HG03064 (cell line): ENCODE data around the gene JMJD1C.
"Not testable (repeated sequence)": the region's sequence is repeated elsewhere in the genome, so short reads cannot be mapped to it uniquely, and the experiment has no call there.

Experiments used
- ATAC-seq: cut with Tn5 transposase; IDR thresholded peaks from one replicate; pipeline ENCODE4 v1.9.1; 2021; ENCODE audit warnings: low read depth; ENCODE audit not compliant: unreplicated experiment

The JMJD1C gene, protein sequence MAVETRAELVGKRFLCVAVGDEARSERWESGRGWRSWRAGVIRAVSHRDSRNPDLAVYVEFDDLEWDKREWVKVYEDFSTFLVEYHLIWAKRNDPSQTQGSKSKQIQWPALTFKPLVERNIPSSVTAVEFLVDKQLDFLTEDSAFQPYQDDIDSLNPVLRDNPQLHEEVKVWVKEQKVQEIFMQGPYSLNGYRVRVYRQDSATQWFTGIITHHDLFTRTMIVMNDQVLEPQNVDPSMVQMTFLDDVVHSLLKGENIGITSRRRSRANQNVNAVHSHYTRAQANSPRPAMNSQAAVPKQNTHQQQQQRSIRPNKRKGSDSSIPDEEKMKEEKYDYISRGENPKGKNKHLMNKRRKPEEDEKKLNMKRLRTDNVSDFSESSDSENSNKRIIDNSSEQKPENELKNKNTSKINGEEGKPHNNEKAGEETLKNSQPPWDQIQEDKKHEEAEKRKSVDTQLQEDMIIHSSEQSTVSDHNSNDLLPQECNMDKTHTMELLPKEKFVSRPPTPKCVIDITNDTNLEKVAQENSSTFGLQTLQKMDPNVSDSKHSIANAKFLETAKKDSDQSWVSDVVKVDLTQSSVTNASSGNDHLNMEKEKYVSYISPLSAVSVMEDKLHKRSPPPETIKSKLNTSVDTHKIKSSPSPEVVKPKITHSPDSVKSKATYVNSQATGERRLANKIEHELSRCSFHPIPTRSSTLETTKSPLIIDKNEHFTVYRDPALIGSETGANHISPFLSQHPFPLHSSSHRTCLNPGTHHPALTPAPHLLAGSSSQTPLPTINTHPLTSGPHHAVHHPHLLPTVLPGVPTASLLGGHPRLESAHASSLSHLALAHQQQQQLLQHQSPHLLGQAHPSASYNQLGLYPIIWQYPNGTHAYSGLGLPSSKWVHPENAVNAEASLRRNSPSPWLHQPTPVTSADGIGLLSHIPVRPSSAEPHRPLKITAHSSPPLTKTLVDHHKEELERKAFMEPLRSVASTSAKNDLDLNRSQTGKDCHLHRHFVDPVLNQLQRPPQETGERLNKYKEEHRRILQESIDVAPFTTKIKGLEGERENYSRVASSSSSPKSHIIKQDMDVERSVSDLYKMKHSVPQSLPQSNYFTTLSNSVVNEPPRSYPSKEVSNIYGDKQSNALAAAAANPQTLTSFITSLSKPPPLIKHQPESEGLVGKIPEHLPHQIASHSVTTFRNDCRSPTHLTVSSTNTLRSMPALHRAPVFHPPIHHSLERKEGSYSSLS (N-terminal part only)

DNA sequence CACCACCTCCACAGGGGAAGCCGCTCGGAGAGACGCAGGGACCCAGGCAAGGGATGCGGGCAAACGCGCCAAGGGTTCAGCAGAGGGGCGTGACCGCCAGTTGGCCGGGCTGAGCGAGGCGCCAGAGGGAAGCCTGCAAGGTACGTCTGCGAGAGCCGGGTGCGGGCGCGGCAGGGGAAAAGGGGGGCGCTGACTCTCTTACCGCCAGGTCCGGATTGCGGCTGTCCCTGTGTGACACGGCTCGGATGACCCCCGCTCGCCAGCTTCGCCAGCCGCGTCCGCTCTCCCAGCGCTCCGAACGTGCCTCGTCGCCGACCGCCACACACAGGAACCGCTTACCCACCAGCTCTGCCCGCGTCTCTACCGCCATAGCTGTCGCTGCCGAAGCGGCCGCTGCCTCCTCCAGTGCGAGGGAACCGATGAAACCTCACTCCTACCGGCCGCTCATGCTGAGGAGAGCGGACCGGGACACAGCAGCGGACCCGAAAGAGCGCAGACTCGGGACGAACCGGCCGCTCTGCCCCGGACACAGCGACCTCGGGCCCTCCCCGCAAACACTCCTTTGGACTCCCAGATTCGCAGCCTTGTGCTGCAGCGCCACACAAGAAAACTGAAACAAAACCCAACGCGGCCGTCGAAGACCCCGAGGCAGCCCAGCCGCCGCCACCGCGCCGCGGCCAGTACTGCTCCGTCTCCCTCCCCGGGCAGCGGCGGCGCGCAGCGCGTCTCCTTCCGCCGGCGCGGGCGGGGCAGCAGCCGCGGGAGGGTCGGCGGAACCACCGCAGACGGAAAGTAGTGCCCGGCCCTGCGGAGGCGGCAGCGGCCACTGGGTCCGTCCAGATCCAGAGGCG, at the start of gene JMJD1C:
TSS of gene JMJD1C (minus strand) at position 685 of the 851 bp plus-strand sequence. CDS start at position 370, 315 bp downstream.
- peak; percentile 60 for ATAC-seq

GRCh38 chr10:63515002-63515763, 49.4 kb upstream of the JMJD1C start:
- no peak for ATAC-seq

DNA sequence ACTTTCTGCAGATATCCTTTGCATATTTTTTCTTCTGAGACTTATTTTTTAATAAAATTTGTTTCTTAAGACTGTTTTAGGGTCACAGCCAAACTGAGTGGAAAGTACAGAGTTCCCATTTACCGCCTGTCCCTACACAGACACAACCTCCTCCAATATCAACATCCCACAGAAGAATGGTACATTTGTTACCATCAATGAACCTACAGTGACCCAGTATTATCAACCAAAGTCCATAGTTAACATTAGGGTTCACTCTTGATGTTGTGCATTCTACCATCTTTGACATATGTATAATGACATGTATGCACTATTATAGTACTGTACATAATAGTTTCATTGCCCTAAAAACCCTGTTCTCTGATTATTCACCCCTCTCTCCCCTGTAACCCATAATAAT, 40.8 kb upstream of the JMJD1C start:
- ATAC-seq: no peak

GRCh38 chr10:63505562-63505961, 39.8 kb upstream of the JMJD1C start:
- no peak for ATAC-seq

DNA sequence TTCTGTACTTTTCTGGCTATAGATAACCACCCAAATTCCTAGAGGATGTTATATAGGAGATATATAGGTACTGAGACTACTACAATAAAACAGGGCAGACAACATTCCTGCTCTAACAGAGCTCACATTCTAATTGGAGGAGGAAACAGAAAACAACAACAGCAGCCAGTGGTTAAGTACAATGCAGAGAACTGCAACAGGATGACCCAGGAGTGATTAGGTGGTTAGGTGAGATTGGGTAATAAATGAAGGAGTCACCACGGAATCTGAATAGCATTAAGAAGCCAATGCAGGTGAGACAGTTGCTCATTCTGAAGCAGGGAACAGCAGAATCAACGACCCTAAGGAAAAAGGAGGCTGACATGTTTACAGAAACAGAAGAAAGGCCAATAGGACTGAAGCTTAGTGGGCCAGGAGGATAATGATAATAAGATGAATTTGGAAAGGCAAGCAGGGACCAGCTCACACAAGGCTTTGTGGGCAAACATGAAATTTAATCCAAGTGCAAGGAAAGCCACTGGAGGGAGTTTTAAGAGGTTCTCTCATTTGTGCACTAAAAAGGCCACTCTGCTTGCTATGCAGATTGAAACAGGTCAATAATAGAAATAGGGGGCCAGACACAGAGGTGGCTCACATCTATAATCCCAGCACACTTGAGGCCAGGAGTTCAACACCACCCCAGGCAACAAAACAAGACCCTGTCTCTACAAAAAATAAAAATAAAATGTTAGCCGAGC, 38.5 kb upstream of the JMJD1C start:
- no peak for ATAC-seq

DNA sequence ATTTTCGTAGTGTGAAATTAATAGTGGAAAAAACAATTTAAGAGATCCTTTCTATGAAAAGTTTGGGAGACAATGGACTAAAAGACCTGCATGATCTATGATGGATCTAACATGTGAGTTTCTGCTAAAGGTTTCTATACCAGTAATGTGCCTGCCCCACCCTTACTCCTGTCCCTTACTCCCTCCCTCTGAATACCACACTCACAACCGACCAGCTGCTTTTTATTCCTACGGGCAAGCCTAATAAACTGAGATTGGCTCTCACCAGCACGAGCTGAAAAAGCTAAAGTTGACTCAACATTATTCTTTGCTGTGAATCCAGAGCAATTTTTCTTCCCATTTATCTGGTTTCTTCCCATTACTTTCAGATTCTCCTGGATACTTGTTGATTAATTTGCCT, 37.6 kb upstream of the JMJD1C start:
- no peak for ATAC-seq

DNA sequence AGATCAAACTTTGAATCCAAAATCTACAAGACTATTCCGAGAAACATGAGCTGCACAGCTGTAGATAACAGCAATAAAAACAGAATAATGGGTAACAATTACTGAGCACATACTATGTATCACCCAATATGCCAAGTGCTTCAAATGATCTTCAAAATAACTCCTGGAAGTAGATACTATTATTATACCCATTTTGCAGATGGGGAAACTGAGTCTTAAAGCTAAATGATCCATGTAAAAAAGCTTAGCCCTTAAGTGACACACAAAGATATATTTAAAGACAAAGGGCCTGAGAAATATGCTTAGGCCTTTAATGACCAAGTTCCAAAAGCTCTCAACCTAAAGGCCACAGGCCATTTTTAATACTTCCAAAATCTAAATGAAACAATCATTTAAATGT, 37.1 kb upstream of the JMJD1C start:
- ATAC-seq: no peak

DNA sequence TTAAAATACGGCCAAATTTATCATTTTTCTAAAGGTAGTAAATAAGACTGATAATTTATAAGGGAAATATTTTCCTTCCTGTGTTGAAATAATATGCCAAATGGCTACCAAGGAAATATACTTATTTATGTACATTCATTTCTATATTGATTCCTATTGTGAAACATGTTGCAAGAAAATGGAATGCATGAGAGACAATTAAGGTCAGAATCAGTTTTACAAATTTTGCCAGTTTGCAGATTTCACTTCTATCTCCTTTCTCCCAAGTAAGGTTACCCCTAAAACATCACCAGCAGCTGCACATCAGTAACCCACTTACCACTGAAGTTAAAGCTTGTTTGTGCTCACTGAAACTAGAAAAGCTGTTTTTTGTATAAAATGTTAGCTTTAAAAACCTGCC, 36.2 kb upstream of the JMJD1C start:
- ATAC-seq: no peak

DNA sequence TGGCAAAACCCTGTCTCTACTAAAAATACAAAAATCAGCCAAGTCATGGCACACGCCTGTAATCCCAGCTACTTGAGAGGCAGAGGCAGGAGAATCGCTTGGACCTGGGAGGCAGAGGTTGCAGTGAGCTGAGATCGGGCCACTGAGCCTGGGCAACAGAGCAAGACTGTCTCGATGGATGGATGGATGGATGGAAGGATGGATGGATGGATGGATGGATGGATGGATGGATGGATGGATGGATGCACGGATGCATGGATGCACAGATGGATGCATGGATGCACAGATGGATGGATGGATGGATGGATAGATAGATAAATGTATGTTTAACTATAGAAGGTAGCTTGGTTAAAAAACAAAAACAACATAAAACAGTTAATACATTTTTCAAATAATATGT, 34.8 kb upstream of the JMJD1C start:
- ATAC-seq: not testable (repeated sequence)

DNA sequence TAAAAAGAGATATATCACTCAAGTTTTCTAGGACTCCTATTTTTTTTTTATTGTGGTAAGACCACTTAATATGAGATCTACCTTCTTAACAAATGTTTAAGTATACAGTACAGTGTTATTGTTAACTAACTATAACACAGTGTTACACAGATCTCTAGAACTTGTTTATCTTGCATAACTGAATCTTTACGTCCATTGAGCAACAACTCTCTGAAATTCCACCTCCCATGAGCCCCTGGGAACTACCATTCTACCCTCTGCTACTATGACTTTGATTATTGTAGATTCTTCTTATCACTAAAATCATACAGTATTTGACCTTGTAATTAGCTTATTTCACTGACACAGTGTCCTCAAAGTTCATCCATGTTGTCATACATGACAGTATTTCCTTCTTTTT, 32.9 kb upstream of the JMJD1C start:
- ATAC-seq: no peak

DNA sequence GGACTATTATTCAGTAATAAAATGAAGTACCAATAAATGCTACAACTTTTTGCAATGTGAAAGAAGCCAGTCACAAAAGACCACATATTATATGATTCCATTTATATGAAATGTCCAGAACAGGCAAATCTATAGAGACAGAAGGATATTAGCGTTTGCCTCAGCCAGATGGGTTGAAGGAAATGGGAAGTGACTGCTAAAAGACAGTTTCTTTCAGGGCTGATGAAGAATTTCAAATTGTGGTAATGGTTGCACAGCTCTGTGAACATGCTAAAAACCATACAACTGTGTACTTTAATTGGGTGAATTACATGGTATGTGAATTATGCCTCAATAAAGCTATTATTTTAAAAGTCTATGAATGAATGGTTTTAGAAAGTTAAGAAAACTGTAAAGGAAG, 31.5 kb upstream of the JMJD1C start:
- no peak for ATAC-seq

DNA sequence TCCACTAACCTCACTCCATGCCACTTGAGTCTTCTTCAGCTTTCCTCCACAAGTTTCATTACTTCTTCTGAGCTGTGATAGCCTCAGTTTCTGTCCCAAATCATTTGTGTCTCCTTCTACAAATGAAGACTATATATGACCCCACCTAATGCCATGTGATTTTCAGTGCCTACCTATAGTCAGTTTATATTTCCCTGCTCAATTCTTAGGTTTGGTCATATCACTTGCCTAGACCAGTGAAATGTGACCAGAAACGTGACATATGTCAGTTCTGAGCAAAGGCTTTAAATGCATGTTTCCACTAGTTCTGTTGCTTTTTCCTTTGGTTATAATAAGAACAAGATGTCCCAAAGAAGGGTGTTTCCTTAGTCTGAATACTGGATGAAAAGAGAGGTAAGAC, 30.8 kb upstream of the JMJD1C start:
- no peak for ATAC-seq

GRCh38 chr10:63494951-63495350, 29.2 kb upstream of the JMJD1C start:
- no peak for ATAC-seq

DNA sequence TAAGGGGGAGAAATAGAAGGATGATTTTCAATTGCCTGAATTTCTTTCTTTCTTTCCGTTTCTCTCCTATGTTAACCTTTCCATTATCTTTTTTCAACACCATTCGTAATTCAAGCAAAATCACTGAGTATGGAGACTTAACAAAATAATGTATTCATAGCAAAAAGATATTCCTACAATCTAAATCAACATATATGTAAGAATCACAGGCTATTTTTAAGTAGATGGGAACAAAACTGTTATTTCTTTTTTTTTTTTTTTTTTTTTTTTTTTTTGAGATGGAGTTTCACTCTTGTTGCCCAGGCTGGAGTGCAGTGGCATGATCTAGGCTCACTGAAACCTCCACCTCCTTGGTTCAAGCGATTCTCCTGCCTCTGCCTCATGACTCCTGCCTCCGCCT, 27.2 kb upstream of the JMJD1C start:
- ATAC-seq: no peak

DNA sequence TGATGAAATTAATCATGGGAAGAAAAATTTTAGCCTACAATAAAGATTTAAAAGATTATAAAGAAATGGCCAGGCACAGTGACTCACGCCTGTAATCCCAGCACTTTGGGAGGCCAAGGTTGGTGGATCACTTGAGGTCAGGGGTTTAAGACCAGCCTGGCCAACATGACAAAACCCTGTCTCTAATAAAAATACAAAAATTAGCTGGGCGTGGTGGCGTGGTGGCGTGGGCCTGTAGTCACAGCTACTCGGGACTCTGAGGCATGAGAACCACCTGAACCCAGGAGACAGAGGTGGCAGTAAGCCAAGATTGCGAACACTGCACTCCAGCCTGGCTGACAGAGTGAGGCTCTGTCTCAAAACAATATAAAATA, 26.5 kb upstream of the JMJD1C start:
- ATAC-seq: not testable (repeated sequence)

DNA sequence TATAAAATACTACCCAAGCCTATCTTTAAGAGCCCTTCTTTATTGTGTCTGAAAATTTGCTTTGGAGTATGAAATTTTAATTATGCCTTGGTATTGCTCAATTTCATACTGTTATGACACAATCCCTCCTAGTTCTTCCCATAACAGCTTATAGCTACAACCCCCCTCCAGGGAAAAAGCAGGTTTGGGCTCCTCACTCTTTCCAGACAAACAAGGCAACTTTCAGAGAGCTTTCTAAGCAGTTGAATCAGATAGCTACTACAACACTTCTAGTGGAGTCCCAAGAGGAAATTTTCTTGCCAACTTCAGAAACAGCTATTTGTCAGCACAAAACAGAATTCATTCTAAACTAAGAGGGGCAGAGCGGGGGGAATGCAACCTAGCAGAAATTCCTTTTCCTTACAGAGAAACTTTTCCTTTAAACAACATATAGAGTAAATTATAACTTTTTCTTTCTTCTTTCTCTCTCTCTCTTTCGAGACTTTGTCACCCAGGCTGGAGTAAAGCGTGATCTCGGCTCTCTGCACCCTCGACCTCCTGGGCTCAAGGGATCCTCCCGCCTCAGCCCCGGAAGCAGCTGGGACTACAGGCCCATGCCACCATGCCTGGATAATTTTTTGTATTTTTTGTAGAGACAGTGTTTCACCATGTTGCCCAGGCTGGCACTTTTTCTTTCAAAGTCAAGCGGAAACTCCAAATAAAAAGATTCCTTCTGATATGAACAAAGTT, 26.0 kb upstream of the JMJD1C start:
- ATAC-seq: no peak

DNA sequence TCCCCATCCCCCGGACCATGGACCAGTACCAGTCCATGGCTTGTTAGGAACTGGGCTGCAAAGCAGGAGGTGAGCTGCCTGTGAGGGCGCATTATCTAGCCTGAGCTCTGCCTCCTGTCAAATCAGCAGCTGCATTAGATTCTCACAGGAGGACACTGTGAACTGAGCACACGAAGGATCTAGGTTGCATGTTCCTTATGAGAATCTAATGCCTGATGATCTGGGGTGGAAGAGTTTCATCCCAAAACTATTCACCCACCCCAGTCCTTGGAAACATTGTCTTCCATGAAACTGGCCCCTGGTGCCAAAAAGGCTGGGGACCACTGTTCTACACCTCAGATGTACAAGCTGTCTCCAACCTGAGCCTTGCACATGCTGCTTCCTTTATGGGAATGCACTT, 24.1 kb upstream of the JMJD1C start:
- no peak for ATAC-seq

- no peak for ATAC-seq
These were observed 22.2 kb upstream of the JMJD1C start for GRCh38 chr10:63487990-63488389.
